Lower leg skin (tissue), 3 donors: ENCODE results near the gene KRT35.

Experiments used
- CTCF ChIP-seq, 3 donors: fragments of 450-650 bp; IDR thresholded peaks; one replicate each; pipeline ENCODE4 v1.5.1; 2016; ENCODE audit warnings: antibody characterized with exemption in 3 of 3, mild to moderate bottlenecking in 3 of 3, moderate library complexity in 2 of 3
- POLR2A ChIP-seq, 2 donors: fragments of 450-650 bp; IDR thresholded peaks; one replicate each; pipeline ENCODE4 v1.6.1; 2016 to 2017; ENCODE audit warnings: antibody characterized with exemption in 2 of 2, mild to moderate bottlenecking in 1 of 2, moderate library complexity in 1 of 2

GRCh38 chr17:41451154-41451728, 29.7 kb downstream of the KRT35 start:
- TF ChIP-seq CTCF (IDR thresholded peaks at IDR 0.05), result no peak
- no peak for TF ChIP-seq POLR2A (IDR thresholded peaks at IDR 0.05)
